HEK293 (cell line): ENCODE data around the gene XPR1.
A peak's percentile ranks its signal among the peaks of the same experiment; 100 is the strongest.

Source experiments
- CTCF ChIA-PET: fragments of 350-600 bp; formaldehyde crosslinking; extraction: SDS; loops from one replicate; lab custom pipeline; 2021; ENCODE audit warnings: antibody characterized with exemption; lab: Yijun Ruan, JAX
- POLR2A ChIA-PET: fragments of 300-600 bp; formaldehyde crosslinking; extraction: SDS; loops from one replicate; lab custom pipeline; 2020; ENCODE audit warnings: antibody characterized with exemption, inconsistent platforms; lab: Yijun Ruan, JAX
- H3K27ac ChIP-seq: fragments of 200-500 bp; sonication (Bioruptor generic); 2 replicates; pipeline ENCODE4 v1.5.1; 2014; ENCODE audit warnings: low read depth, low read length, control low read depth, inconsistent platforms; ENCODE audit errors: extremely low read depth
- H3K36me3 ChIP-seq, 2 experiments: fragments of 200-500 bp in 1 of 2; sonication (Bioruptor generic) in 1 of 2; 1 replicate in 1 of 2; 2 replicates in 1 of 2; pipeline ENCODE4 v1.5.1; 2014 to 2017; ENCODE audit warnings: inconsistent platforms in 2 of 2, low read length in 2 of 2; ENCODE audit not compliant: control insufficient read depth in 2 of 2, insufficient read depth in 1 of 2
- H3K4me1 ChIP-seq: fragments of 200-500 bp; sonication (Bioruptor generic); 2 replicates; pipeline ENCODE4 v1.5.1; 2014; ENCODE audit warnings: mild to moderate bottlenecking, low read length, inconsistent platforms; ENCODE audit not compliant: control insufficient read depth, insufficient read depth
- H3K4me3 ChIP-seq: 2 replicates; pipeline ENCODE4 v1.5.1; 2011; ENCODE audit warnings: low read depth, mild to moderate bottlenecking, control low read depth, low read length, moderate library complexity
- H3K9me3 ChIP-seq: fragments of 200-500 bp; sonication (Bioruptor generic); 2 replicates; pipeline ENCODE4 v1.5.1; 2014; ENCODE audit warnings: low read depth, low read length, inconsistent platforms; ENCODE audit not compliant: control insufficient read depth, insufficient read depth
- BCL11B ChIP-seq: fragments of 450-650 bp; formaldehyde crosslinking; IDR thresholded peaks from 2 replicates; pipeline ENCODE4 v1.5.1; 2016; ENCODE audit warnings: low read depth, missing biosample characterization, missing genetic modification characterization
- GFI1B ChIP-seq: fragments of 450-650 bp; formaldehyde crosslinking; IDR thresholded peaks from 2 replicates; pipeline ENCODE4 v1.5.1; 2016; ENCODE audit warnings: missing biosample characterization, missing genetic modification characterization
- KLF1 ChIP-seq: fragments of 450-650 bp; formaldehyde crosslinking; IDR thresholded peaks from 2 replicates; pipeline ENCODE4 v1.5.1; 2016; ENCODE audit warnings: missing biosample characterization, missing genetic modification characterization
- KLF7 ChIP-seq: fragments of 450-650 bp; formaldehyde crosslinking; IDR thresholded peaks from 2 replicates; pipeline ENCODE4 v1.5.1; 2016; ENCODE audit warnings: missing biosample characterization, missing genetic modification characterization, borderline replicate concordance
- MEIS1 ChIP-seq: sonication (generic); formaldehyde crosslinking; IDR thresholded peaks from 2 replicates; pipeline ENCODE4 v1.8.1; 2022; ENCODE audit warnings: missing genetic modification reagents, mild to moderate bottlenecking, borderline replicate concordance
- RBAK ChIP-seq: fragments of 450-650 bp; formaldehyde crosslinking; IDR thresholded peaks from 2 replicates; pipeline ENCODE4 v1.5.1; 2016; ENCODE audit warnings: missing biosample characterization, missing genetic modification characterization
- SP2 ChIP-seq: fragments of 450-650 bp; formaldehyde crosslinking; IDR thresholded peaks from 2 replicates; pipeline ENCODE4 v1.5.1; 2016; ENCODE audit warnings: missing biosample characterization, missing genetic modification characterization
- ZBTB48 ChIP-seq: fragments of 450-650 bp; formaldehyde crosslinking; IDR thresholded peaks from 2 replicates; pipeline ENCODE4 v1.5.1; 2016; ENCODE audit warnings: missing biosample characterization, missing genetic modification characterization
- ZFP37 ChIP-seq: fragments of 450-650 bp; formaldehyde crosslinking; IDR thresholded peaks from 2 replicates; pipeline ENCODE4 v1.5.1; 2016; ENCODE audit warnings: missing biosample characterization, missing genetic modification characterization
- ZFP41 ChIP-seq: fragments of 450-650 bp; formaldehyde crosslinking; IDR thresholded peaks from 2 replicates; pipeline ENCODE4 v1.5.1; 2016; ENCODE audit warnings: missing biosample characterization, missing genetic modification characterization, borderline replicate concordance
- ZNF16 ChIP-seq: fragments of 450-650 bp; formaldehyde crosslinking; IDR thresholded peaks from 2 replicates; pipeline ENCODE4 v1.5.1; 2016; ENCODE audit warnings: low read depth, missing biosample characterization, missing genetic modification characterization
- ZNF2 ChIP-seq: fragments of 450-650 bp; formaldehyde crosslinking; IDR thresholded peaks from 2 replicates; pipeline ENCODE4 v1.5.1; 2016; ENCODE audit warnings: missing biosample characterization, missing genetic modification characterization
- ZNF202 ChIP-seq: fragments of 450-650 bp; formaldehyde crosslinking; IDR thresholded peaks from 2 replicates; pipeline ENCODE4 v1.5.1; 2016; ENCODE audit warnings: missing biosample characterization, missing genetic modification characterization, borderline replicate concordance
- ZNF239 ChIP-seq: fragments of 450-650 bp; formaldehyde crosslinking; IDR thresholded peaks from 2 replicates; pipeline ENCODE4 v1.5.1; 2016; ENCODE audit warnings: missing biosample characterization, missing genetic modification characterization
- ZNF335 ChIP-seq: fragments of 450-650 bp; formaldehyde crosslinking; conservative IDR thresholded peaks from 2 replicates; pipeline ENCODE4 v1.5.1; 2016; ENCODE audit warnings: missing biosample characterization, missing genetic modification characterization
- ZNF354C ChIP-seq: fragments of 450-650 bp; formaldehyde crosslinking; IDR thresholded peaks from 2 replicates; pipeline ENCODE4 v1.5.1; 2016; ENCODE audit warnings: missing biosample characterization, missing genetic modification characterization, low read depth, borderline replicate concordance
- ZNF37A ChIP-seq: fragments of 450-650 bp; IDR thresholded peaks from 2 replicates; pipeline ENCODE4 v1.5.1; 2018; ENCODE audit warnings: missing biosample characterization, missing genetic modification characterization
- ZNF394 ChIP-seq: fragments of 450-650 bp; formaldehyde crosslinking; IDR thresholded peaks from 2 replicates; pipeline ENCODE4 v1.5.1; 2016; ENCODE audit warnings: missing biosample characterization, missing genetic modification characterization, mild to moderate bottlenecking, moderate library complexity, borderline replicate concordance
- ZNF398 ChIP-seq: fragments of 450-650 bp; formaldehyde crosslinking; IDR thresholded peaks from 2 replicates; pipeline ENCODE4 v1.5.1; 2017; ENCODE audit warnings: missing biosample characterization, missing genetic modification characterization
- ZNF404 ChIP-seq: fragments of 450-650 bp; formaldehyde crosslinking; IDR thresholded peaks from 2 replicates; pipeline ENCODE4 v1.5.1; 2017; ENCODE audit warnings: missing biosample characterization, missing genetic modification characterization
- ZNF426 ChIP-seq: fragments of 450-650 bp; formaldehyde crosslinking; IDR thresholded peaks from 2 replicates; pipeline ENCODE4 v1.5.1; 2017; ENCODE audit warnings: missing biosample characterization, missing genetic modification characterization, mild to moderate bottlenecking, inconsistent platforms, moderate library complexity
- ZNF510 ChIP-seq: fragments of 450-650 bp; formaldehyde crosslinking; IDR thresholded peaks from 2 replicates; pipeline ENCODE4 v1.5.1; 2018; ENCODE audit warnings: mild to moderate bottlenecking, missing genetic modification characterization, missing biosample characterization; ENCODE audit not compliant: insufficient replicate concordance
- ZNF521 ChIP-seq: fragments of 450-650 bp; formaldehyde crosslinking; IDR thresholded peaks from 2 replicates; pipeline ENCODE4 v1.5.1; 2017; ENCODE audit warnings: missing biosample characterization, mild to moderate bottlenecking, missing genetic modification characterization
- ZNF561 ChIP-seq: fragments of 450-650 bp; IDR thresholded peaks from 2 replicates; pipeline ENCODE4 v1.5.1; 2018; ENCODE audit warnings: missing biosample characterization, missing genetic modification characterization, borderline replicate concordance
- ZNF621 ChIP-seq: fragments of 450-650 bp; formaldehyde crosslinking; IDR thresholded peaks from 2 replicates; pipeline ENCODE4 v1.5.1; 2017; ENCODE audit warnings: missing biosample characterization, missing genetic modification characterization
- ZNF654 ChIP-seq: fragments of 450-650 bp; formaldehyde crosslinking; IDR thresholded peaks from 2 replicates; pipeline ENCODE4 v1.5.1; 2016; ENCODE audit warnings: low read depth, missing biosample characterization, missing genetic modification characterization
- ZNF664 ChIP-seq: fragments of 450-650 bp; formaldehyde crosslinking; IDR thresholded peaks from 2 replicates; pipeline ENCODE4 v1.5.1; 2016; ENCODE audit warnings: missing biosample characterization, missing genetic modification characterization
- ZNF677 ChIP-seq: fragments of 450-650 bp; IDR thresholded peaks from 2 replicates; pipeline ENCODE4 v1.5.0; 2018; ENCODE audit warnings: missing biosample characterization, mild to moderate bottlenecking, missing genetic modification characterization, moderate library complexity
- ZNF704 ChIP-seq: fragments of 450-650 bp; formaldehyde crosslinking; IDR thresholded peaks from 2 replicates; pipeline ENCODE4 v1.5.1; 2016; ENCODE audit warnings: missing biosample characterization, missing genetic modification characterization
- ZNF707 ChIP-seq: fragments of 450-650 bp; formaldehyde crosslinking; IDR thresholded peaks from 2 replicates; pipeline ENCODE4 v1.5.1; 2016; ENCODE audit warnings: missing biosample characterization, missing genetic modification characterization
- ZNF768 ChIP-seq: fragments of 450-650 bp; formaldehyde crosslinking; IDR thresholded peaks from 2 replicates; pipeline ENCODE4 v1.5.1; 2018; ENCODE audit warnings: missing biosample characterization, mild to moderate bottlenecking, missing genetic modification characterization
- TF ChIP-seq, protein P1 (sequence below): fragments of 450-650 bp; formaldehyde crosslinking; IDR thresholded peaks from 2 replicates; pipeline ENCODE4 v1.5.1; 2016; ENCODE audit warnings: missing biosample characterization, missing genetic modification characterization

XPR1 gene

DNA sequence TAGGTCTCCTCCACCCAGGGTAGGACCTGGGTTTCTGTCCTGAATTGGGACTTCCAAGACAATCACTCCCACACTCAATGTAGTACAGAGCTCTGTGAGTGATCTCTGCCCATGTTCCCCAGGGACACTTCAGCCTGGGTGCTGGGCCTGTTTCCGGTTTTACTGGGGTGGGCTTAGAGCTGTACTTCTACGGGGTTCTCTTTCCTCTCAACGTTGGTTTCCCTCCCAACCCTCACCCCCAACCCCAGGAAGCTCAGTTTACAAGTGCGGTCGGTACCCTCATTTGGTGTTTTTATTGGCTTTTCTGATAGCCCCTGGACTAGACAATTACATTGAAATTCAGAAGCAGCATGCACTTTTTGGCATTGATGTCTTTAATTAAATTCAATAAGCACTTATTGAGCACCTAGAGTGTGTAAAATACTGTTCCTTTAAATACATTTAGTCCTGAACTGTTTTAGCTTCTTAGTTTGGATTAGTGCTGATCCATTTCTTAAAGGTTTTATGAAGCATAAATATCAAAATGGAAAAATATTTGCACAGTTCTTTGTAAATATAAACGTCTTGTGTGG, 542 bp upstream of the XPR1 start:
- POLR2A ChIA-PET = interaction anchor here (0.7 to 1.7 kb wide), 6 partner anchors 12 to 232 kb away, joined by 3 to 6 read pairs (median 3); partner anchors contain the start of gene ACBD6
- no peak overlapping the region for H3K27ac ChIP-seq

GRCh38 chr1:180632326-180633056, 669 bp downstream of the XPR1 start:
- H3K9me3 ChIP-seq = no peaks in the 10 kb centered on the region
- CTCF ChIA-PET = interaction anchor here (1.1 to 1.5 kb wide), 2 partner anchors 8 to 231 kb away, joined by 4 to 6 read pairs; no protein-coding TSS in a partner anchor
- TF ChIP-seq ZNF394 (tag by site-specific recombination) = peak; percentile 42; the same call in 1 of the 2 replicates
- no peak for TF ChIP-seq ZNF510
- peak; percentile 57; the same call in 1 of the 2 replicates for TF ChIP-seq ZNF398 (tag by site-specific recombination)
- no peak for TF ChIP-seq RBAK
- no peak for TF ChIP-seq ZNF354C
- no peak for TF ChIP-seq ZNF37A (tag by site-specific recombination)
- TF ChIP-seq ZNF561 (tag by site-specific recombination) = 0 out of 2 replicates have a peak, but pooled peaks have one; percentile 17
- TF ChIP-seq GFI1B = no peak
- TF ChIP-seq ZNF654 (tag by site-specific recombination) = no peak
- TF ChIP-seq, protein P1, sequence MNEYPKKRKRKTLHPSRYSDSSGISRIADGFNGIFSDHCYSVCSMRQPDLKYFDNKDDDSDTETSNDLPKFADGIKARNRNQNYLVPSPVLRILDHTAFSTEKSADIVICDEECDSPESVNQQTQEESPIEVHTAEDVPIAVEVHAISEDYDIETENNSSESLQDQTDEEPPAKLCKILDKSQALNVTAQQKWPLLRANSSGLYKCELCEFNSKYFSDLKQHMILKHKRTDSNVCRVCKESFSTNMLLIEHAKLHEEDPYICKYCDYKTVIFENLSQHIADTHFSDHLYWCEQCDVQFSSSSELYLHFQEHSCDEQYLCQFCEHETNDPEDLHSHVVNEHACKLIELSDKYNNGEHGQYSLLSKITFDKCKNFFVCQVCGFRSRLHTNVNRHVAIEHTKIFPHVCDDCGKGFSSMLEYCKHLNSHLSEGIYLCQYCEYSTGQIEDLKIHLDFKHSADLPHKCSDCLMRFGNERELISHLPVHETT (tag by site-specific recombination) = no peak
- TF ChIP-seq ZNF2 (tag by site-specific recombination) = 0 out of 2 replicates have a peak, but pooled peaks have one; percentile 22
- TF ChIP-seq ZNF521 (tag by site-specific recombination) = no peak
- no peak for TF ChIP-seq BCL11B (tag by site-specific recombination)
- TF ChIP-seq ZNF426 (tag by site-specific recombination) = no peak
- TF ChIP-seq ZNF404 (tag by site-specific recombination) = no peak
- no peak for TF ChIP-seq ZNF239 (tag by site-specific recombination)
- TF ChIP-seq ZNF621 (tag by site-specific recombination) = no peak
- no peak for TF ChIP-seq ZNF707
- TF ChIP-seq ZNF16 = no peak
- TF ChIP-seq ZNF202 (tag by site-specific recombination) = no peak
- TF ChIP-seq ZNF704 (tag by site-specific recombination) = no peak
- peak; percentile 6; the same call in 1 of the 2 replicates for TF ChIP-seq ZFP37
- no peak for TF ChIP-seq ZBTB48
- no peak for TF ChIP-seq KLF7 (tag by site-specific recombination)
- TF ChIP-seq ZNF677 (tag by site-specific recombination) = no peak
- no peak for TF ChIP-seq ZFP41 (tag by site-specific recombination)
- no peak for TF ChIP-seq SP2
- no peak for TF ChIP-seq MEIS1 (CRISPR knock-in tag)
- no peak for TF ChIP-seq ZNF768 (tag by site-specific recombination)

More for the DNA sequence above, 542 bp upstream of the XPR1 start:
- Histone ChIP-seq H3K4me1 (peaks cover 4% of the 10 kb centered on the region), H3K36me3 (no peaks in the 10 kb centered on the region), H3K9me3 (no peaks in the 10 kb centered on the region), H3K4me3 (no peak overlapping the region)
- TF ChIP-seq ZNF335 (tag by site-specific recombination) (0 out of 2 replicates have a peak, but pooled peaks have one; percentile 52), ZNF354C (no peak), ZNF664 (tag by site-specific recombination) (peak; percentile 85), KLF1 (tag by site-specific recombination) (no peak)
- CTCF ChIA-PET = interaction anchor here (0.6 to 1.5 kb wide), 7 partner anchors 9 to 535 kb away, joined by 3 to 7 read pairs (median 4); no protein-coding TSS in a partner anchor

More at GRCh38 chr1:180632326-180633056, 669 bp downstream of the XPR1 start:
- POLR2A ChIA-PET = interaction anchor here (0.5 to 1.7 kb wide), 7 partner anchors 8 to 483 kb away, joined by 3 to 6 read pairs (median 4); partner anchors contain the start of gene ACBD6
- Histone ChIP-seq H3K4me1 (peaks cover 4% of the 10 kb centered on the region), H3K36me3 (no peaks in the 10 kb centered on the region), H3K4me3 (peak overlapping the region; percentile 93), H3K27ac (peak overlapping the region; percentile 84)
